Measurements from ENCODE around the gene SAMD13. TPM values are rescaled to one million over a fixed set of nuclear protein-coding genes. Genes with fewer than 3 reads are reported as not detected.

Gene SAMD13
- total RNA-seq, 6 experiments from 2014 or later = 0.40 to 0.68 (median 0.47) TPM; not detected in 3

GRCh38 chr1:84350550-84350949 lies 49.0 kb downstream of the SAMD13 start:
- Histone ChIP-seq H3K4me1 (no peaks in the 10 kb centered on the region), H3K27ac (no peak overlapping the region), H3K36me3 (no peaks in the 10 kb centered on the region), H3K4me3 (no peak overlapping the region), H3K9me3 (no peaks in the 10 kb centered on the region), H3K27me3 (no peaks in the 10 kb centered on the region)
- no peak for DNase-seq
- TF ChIP-seq CTCF (IDR thresholded peaks at IDR 0.05) (no peak), POLR2A (IDR thresholded peaks at IDR 0.05) (no peak)
- intact Hi-C loops (cut with DNase I) = no loop called here
- no peak for ATAC-seq
- 90% methylated on average over 3 of the region's 3 CpGs for whole genome bisulfite sequencing (ENCODE audit: insufficient coverage, low coverage, low lambda C conversion rate, missing lambda C conversion rate)

GRCh38 chr1:84352298-84353106 lies 51.0 kb downstream of the SAMD13 start:
- no peaks in the 10 kb centered on the region for H3K9me3 ChIP-seq
- DNase-seq (no peak), ATAC-seq (peak in 3 of 4 donors; percentile 44 to 93 (median 52))
- H3K27ac ChIP-seq = no peak overlapping the region
- H3K4me3 ChIP-seq = no peak overlapping the region
- no peaks in the 10 kb centered on the region for H3K36me3 ChIP-seq
- TF ChIP-seq POLR2A (IDR thresholded peaks at IDR 0.05) (no peak), CTCF (IDR thresholded peaks at IDR 0.05) (no peak)
- H3K27me3 ChIP-seq = no peaks in the 10 kb centered on the region
- intact Hi-C loops (cut with DNase I) = no loop called here
- WGBS (ENCODE audit: insufficient coverage, low coverage, low lambda C conversion rate, missing lambda C conversion rate) = 41% methylated on average over 3 of the region's 3 CpGs
- no peaks in the 10 kb centered on the region for H3K4me1 ChIP-seq

GRCh38 chr1:84353695-84354094 lies 52.2 kb downstream of the SAMD13 start:
- Histone ChIP-seq H3K27me3 (no peaks in the 10 kb centered on the region), H3K9me3 (no peaks in the 10 kb centered on the region), H3K36me3 (no peaks in the 10 kb centered on the region), H3K27ac (no peak overlapping the region), H3K4me1 (no peaks in the 10 kb centered on the region), H3K4me3 (no peak overlapping the region)
- 96% methylated on average over 3 of the region's 3 CpGs for WGBS (ENCODE audit: insufficient coverage, low coverage, low lambda C conversion rate, missing lambda C conversion rate)
- DNase-seq (no peak), ATAC-seq (no peak)
- intact Hi-C loops (cut with DNase I) = no loop called here
- TF ChIP-seq CTCF (IDR thresholded peaks at IDR 0.05) (no peak), POLR2A (IDR thresholded peaks at IDR 0.05) (no peak)

- Histone ChIP-seq H3K27ac (no peak overlapping the region), H3K4me3 (no peak overlapping the region), H3K9me3 (no peaks in the 10 kb centered on the region), H3K27me3 (no peaks in the 10 kb centered on the region), H3K4me1 (no peaks in the 10 kb centered on the region), H3K36me3 (no peaks in the 10 kb centered on the region)
- intact Hi-C loops (cut with DNase I) = no loop called here
- WGBS (ENCODE audit: insufficient coverage, low coverage, low lambda C conversion rate, missing lambda C conversion rate) = 87% methylated on average over 3 of the region's 3 CpGs
- TF ChIP-seq POLR2A (IDR thresholded peaks at IDR 0.05) = no peak
- TF ChIP-seq CTCF (IDR thresholded peaks at IDR 0.05) = no peak
- ATAC-seq (no peak), DNase-seq (no peak)
These were observed 54.0 kb downstream of the SAMD13 start for GRCh38 chr1:84355556-84355955.

All from right lobe of liver (tissue), 6 donors.